ENCODE data around the gene PPFIBP2.

GRCh38 chr11:7531011-7531410 lies 17.2 kb downstream of the PPFIBP2 start:
- TF ChIP-seq POLR2AphosphoS5 (IDR thresholded peaks at IDR 0.05; ENCODE audit: low read depth, low read length) (no peak), ZNF337 (CRISPR knock-in tag; IDR thresholded peaks at IDR 0.05; ENCODE audit: borderline replicate concordance, low read depth) (no peak), ZFP62 (CRISPR knock-in tag; IDR thresholded peaks at IDR 0.05) (no peak), SP2 (CRISPR knock-in tag; IDR thresholded peaks at IDR 0.05) (no peak), ZNF263 (CRISPR knock-in tag; IDR thresholded peaks at IDR 0.05) (no peak), BATF2 (CRISPR knock-in tag; IDR thresholded peaks at IDR 0.05) (no peak), CTCF (CRISPR knock-in tag; IDR thresholded peaks at IDR 0.05) (no peak), SUZ12 (IDR thresholded peaks at IDR 0.05; ENCODE audit: low read depth, low read length) (no peak), RBM22 (optimal IDR thresholded peaks at IDR 0.05; ENCODE audit: low read length) (no peak)
